GM21447 (cell line): Measurements from ENCODE around the gene EHD4.

Source experiments
- ATAC-seq: cut with Tn5 transposase; IDR thresholded peaks from one replicate; pipeline ENCODE4 v1.9.1; 2021; ENCODE audit not compliant: unreplicated experiment

EHD4 gene

GRCh38 chr15:41937568-41937923, 34.8 kb downstream of the EHD4 start:
- ATAC-seq = no peak

- ATAC-seq = no peak
Observed at GRCh38 chr15:41936649-41937567, 35.4 kb downstream of the EHD4 start.

- no peak for ATAC-seq
Observed at GRCh38 chr15:41936155-41936554, 36.2 kb downstream of the EHD4 start.

- ATAC-seq = no peak
Observed at GRCh38 chr15:41935566-41936020, 36.8 kb downstream of the EHD4 start.

GRCh38 chr15:41934843-41935242, 37.5 kb downstream of the EHD4 start:
- peak; percentile 47 for ATAC-seq

GRCh38 chr15:41933771-41934170, 38.6 kb downstream of the EHD4 start:
- ATAC-seq = no peak

- ATAC-seq = no peak
Observed at GRCh38 chr15:41933326-41933725, 39.0 kb downstream of the EHD4 start.

GRCh38 chr15:41932511-41933289, 39.7 kb downstream of the EHD4 start:
- ATAC-seq = no peak

GRCh38 chr15:41932101-41932500, 40.3 kb downstream of the EHD4 start:
- ATAC-seq = no peak

- ATAC-seq = no peak
Observed at GRCh38 chr15:41930867-41931222, 41.5 kb downstream of the EHD4 start.

GRCh38 chr15:41930221-41930866, 42.0 kb downstream of the EHD4 start:
- no peak for ATAC-seq

GRCh38 chr15:41928637-41929620, 43.4 kb downstream of the EHD4 start:
- ATAC-seq = peak; percentile 75

- ATAC-seq = no peak
Observed at GRCh38 chr15:41928100-41928499, 44.3 kb downstream of the EHD4 start.

- no peak for ATAC-seq
Observed at GRCh38 chr15:41927536-41927935, 44.8 kb downstream of the EHD4 start.

- ATAC-seq = no peak
Observed at GRCh38 chr15:41926185-41927056, 45.9 kb downstream of the EHD4 start.

GRCh38 chr15:41925086-41925608, 47.2 kb downstream of the EHD4 start:
- no peak for ATAC-seq

- no peak for ATAC-seq
Observed at GRCh38 chr15:41923401-41923997, 48.9 kb downstream of the EHD4 start.

- ATAC-seq = no peak
Observed at GRCh38 chr15:41922353-41922752, 50.0 kb downstream of the EHD4 start.

GRCh38 chr15:41921639-41922038, 50.7 kb downstream of the EHD4 start:
- ATAC-seq = no peak
